Measurements from ENCODE around the gene SMPD4. TPM values are rescaled to one million over a fixed set of nuclear protein-coding genes. Genes with fewer than 3 reads are reported as not detected.
A peak's percentile ranks its signal among the peaks of the same experiment; 100 is the strongest.
"Not testable (repeated sequence)": the region's sequence is repeated elsewhere in the genome, so short reads cannot be mapped to it uniquely, and the experiment has no call there.

Gene SMPD4
- polyA plus RNA-seq, 3 donors = 10.5 to 34.6 (median 14.2) TPM

DNA sequence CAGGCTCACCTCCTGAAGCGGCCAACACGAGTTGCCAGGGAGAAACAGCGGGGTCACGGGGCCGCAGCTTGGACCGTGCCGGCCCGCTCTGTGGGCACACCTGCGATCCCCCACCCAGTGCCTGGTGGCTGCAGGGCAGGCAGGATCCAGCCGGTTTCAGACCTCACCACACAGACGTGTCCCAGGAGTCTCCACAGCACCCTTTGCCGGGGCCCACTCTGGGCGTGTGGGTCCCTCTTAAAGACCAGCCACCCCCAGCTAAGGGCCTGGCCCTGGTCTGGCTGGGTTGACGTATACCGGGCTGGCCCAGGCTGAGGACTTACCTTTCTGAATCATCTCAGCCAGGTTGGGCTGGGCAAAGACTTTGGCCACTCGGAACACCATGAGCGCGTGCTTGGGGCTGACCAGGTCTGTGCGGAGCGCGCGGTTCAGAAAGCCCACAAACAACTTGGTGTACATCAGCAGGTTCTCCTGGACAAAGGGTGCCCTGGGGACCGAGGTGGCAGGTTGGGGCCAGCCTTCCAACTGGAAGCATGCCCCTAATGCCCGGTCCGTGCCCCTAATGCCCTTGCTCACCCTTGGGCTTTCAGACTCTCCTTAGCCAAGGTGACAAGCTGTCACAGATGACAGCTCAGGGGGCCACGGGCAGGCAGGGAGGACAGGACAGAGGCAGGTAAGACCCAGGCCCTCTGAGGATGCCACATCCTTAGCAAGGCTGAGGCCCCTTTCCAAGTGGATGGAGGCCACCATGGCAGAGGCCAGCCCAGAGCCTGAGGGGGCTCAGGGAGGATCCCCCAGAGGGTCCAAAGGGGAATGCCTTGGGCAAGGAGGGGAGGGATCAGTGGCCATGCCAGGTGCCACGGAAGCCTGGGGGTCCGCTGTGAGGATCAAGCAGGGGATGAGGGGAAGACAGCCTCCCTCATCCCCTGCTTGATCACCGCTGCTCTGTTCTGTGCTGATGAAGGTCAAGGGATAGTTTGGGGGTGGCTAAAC, 26.3 kb downstream of the SMPD4 start:
- Histone ChIP-seq H3K27me3 (ENCODE audit: control insufficient read depth in 2 of 2, insufficient read depth in 2 of 2, low read length in 2 of 2) (no peaks in the 10 kb centered on the region), H3K4me1 (ENCODE audit: control insufficient read depth in 1 of 2, insufficient read depth in 2 of 2, low read length in 2 of 2) (no peaks in the 10 kb centered on the region), H3K4me3 (replicated peaks in 1 of 3; ENCODE audit: low read depth in 2 of 3, low read length in 3 of 3) (no peak overlapping the region), H3K4me2 (replicated peaks; ENCODE audit: extremely low read depth, low read length, poor library complexity, severe bottlenecking) (no peak overlapping the region), H3K9ac (ENCODE audit: insufficient read depth, low read length, poor library complexity, severe bottlenecking) (no peak overlapping the region), H3K36me3 (replicated peaks in 1 of 2; ENCODE audit: control insufficient read depth in 1 of 2, insufficient read depth in 2 of 2, low read length in 2 of 2) (peaks cover 48 to 55% of the 10 kb centered on the region in 2 donors), H3K27ac (ENCODE audit: low read depth in 1 of 2, low read length in 2 of 2) (no peak overlapping the region), H4K20me1 (ENCODE audit: insufficient read depth, low read length) (no peaks in the 10 kb centered on the region), H3K9me3 (replicated peaks in 1 of 2; ENCODE audit: control insufficient read depth in 1 of 2, insufficient read depth in 1 of 2, low read length in 2 of 2) (no peaks in the 10 kb centered on the region), H3K79me2 (ENCODE audit: insufficient read depth, low read length) (no peaks in the 10 kb centered on the region), H2AFZ (ENCODE audit: insufficient read depth, low read depth, low read length, poor library complexity, severe bottlenecking) (no peak overlapping the region)
- no peak for DNase-seq
- intact Hi-C loops (cut with micrococcal nuclease) = no loop called here
- no peak overlapping the region for H3K4me3 Mint-ChIP-seq
- no peaks in the 10 kb centered on the region for H3K9me3 Mint-ChIP-seq
- peaks cover 6% of the 10 kb centered on the region for H3K4me1 Mint-ChIP-seq
- peaks cover 33 to 83% of the 10 kb centered on the region in 2 donors for H3K36me3 Mint-ChIP-seq
- 98% methylated on average over 27 of the region's 29 CpGs for WGBS (ENCODE audit: insufficient coverage)
- peaks cover 0 to 3% (median 1%) of the 10 kb centered on the region in 3 donors for H3K27me3 Mint-ChIP-seq (ENCODE audit: low read depth in 3 of 3)
- peak overlapping the region in 1 of 7 donors; percentile 61 for H3K27ac Mint-ChIP-seq
- TF ChIP-seq, protein P1, sequence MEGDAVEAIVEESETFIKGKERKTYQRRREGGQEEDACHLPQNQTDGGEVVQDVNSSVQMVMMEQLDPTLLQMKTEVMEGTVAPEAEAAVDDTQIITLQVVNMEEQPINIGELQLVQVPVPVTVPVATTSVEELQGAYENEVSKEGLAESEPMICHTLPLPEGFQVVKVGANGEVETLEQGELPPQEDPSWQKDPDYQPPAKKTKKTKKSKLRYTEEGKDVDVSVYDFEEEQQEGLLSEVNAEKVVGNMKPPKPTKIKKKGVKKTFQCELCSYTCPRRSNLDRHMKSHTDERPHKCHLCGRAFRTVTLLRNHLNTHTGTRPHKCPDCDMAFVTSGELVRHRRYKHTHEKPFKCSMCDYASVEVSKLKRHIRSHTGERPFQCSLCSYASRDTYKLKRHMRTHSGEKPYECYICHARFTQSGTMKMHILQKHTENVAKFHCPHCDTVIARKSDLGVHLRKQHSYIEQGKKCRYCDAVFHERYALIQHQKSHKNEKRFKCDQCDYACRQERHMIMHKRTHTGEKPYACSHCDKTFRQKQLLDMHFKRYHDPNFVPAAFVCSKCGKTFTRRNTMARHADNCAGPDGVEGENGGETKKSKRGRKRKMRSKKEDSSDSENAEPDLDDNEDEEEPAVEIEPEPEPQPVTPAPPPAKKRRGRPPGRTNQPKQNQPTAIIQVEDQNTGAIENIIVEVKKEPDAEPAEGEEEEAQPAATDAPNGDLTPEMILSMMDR (IDR thresholded peaks at IDR 0.05) = no peak

DNA sequence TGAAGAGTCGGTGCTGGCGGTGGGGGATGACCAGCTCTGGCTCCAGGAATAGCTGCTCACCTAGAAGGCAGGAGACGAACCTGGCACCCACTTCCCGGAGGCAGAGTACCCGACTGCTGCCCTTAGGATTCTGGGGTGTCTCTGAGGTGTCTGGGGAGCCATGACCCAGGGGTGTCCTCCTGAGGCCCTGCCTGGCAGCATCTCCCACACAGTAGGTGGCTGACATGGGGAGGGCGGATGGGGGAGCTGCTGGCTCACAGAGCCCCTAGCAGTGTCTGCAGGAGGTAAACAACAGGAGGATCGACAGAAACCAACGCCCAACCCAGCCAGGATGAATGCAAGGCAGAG, 27.0 kb downstream of the SMPD4 start:
- 96% methylated on average over 4 of the region's 8 CpGs for WGBS (ENCODE audit: insufficient coverage)
- H3K9me3 Mint-ChIP-seq; H4K20me1 ChIP-seq (ENCODE audit: insufficient read depth, low read length); H3K27ac Mint-ChIP-seq; H3K27me3 ChIP-seq (ENCODE audit: control insufficient read depth in 2 of 2, insufficient read depth in 2 of 2, low read length in 2 of 2); H3K9ac ChIP-seq (ENCODE audit: insufficient read depth, low read length, poor library complexity, severe bottlenecking); H3K27ac ChIP-seq (ENCODE audit: low read depth in 1 of 2, low read length in 2 of 2); H3K4me1 ChIP-seq (ENCODE audit: control insufficient read depth in 1 of 2, insufficient read depth in 2 of 2, low read length in 2 of 2); H3K4me3 Mint-ChIP-seq; DNase-seq; H3K27me3 Mint-ChIP-seq (ENCODE audit: low read depth in 3 of 3); H3K4me2 ChIP-seq (replicated peaks; ENCODE audit: extremely low read depth, low read length, poor library complexity, severe bottlenecking); H3K79me2 ChIP-seq (ENCODE audit: insufficient read depth, low read length); intact Hi-C loops (cut with micrococcal nuclease); H3K4me3 ChIP-seq (replicated peaks in 1 of 3; ENCODE audit: low read depth in 2 of 3, low read length in 3 of 3); H3K9me3 ChIP-seq (replicated peaks in 1 of 2; ENCODE audit: control insufficient read depth in 1 of 2, insufficient read depth in 1 of 2, low read length in 2 of 2); H2AFZ ChIP-seq (ENCODE audit: insufficient read depth, low read depth, low read length, poor library complexity, severe bottlenecking); H3K4me1 Mint-ChIP-seq: not testable (repeated sequence)
- H3K36me3 Mint-ChIP-seq = peaks cover 28 to 76% of the 10 kb centered on the region in 2 donors
- H3K36me3 ChIP-seq (replicated peaks in 1 of 2; ENCODE audit: control insufficient read depth in 1 of 2, insufficient read depth in 2 of 2, low read length in 2 of 2) = peaks cover 41 to 49% of the 10 kb centered on the region in 2 donors

DNA sequence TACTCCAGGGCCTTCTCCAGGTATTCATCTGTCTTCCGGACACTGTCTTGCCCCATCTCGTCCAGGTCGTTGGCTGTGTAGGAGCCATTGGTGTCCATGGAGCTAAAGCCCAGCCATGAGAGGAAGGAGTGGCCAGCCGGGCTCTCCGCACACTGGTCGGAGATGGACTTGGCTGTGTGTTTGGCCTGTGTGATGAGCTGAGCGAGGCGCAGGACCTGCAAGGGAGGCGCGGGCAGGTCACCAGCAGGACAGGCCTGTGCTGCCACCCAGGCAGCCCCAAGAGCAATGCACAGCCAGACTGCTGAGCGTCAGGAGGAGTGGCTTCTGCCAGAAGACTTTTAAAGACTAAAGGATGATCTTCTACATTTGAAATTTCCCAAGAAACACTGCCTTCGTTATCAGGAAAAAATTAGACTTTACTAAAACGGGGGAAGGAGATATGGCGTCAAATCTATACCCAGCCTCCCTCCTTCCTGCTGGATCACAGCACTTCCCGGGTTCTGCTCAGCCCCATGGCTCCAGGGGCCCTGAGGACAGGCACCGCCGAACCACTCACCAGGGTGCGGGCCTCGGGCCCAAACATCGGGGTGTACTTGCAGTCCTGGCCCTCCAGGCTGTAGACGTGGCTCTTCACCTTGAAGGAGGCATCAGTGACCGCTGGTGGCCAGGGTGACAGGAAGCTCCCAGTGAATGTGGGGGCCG, 27.5 kb downstream of the SMPD4 start:
- H3K4me2 ChIP-seq (replicated peaks; ENCODE audit: extremely low read depth, low read length, poor library complexity, severe bottlenecking); H3K9me3 Mint-ChIP-seq; H3K4me3 Mint-ChIP-seq; intact Hi-C loops (cut with micrococcal nuclease); H3K9ac ChIP-seq (ENCODE audit: insufficient read depth, low read length, poor library complexity, severe bottlenecking); H3K27ac ChIP-seq (ENCODE audit: low read depth in 1 of 2, low read length in 2 of 2); H3K27me3 Mint-ChIP-seq (ENCODE audit: low read depth in 3 of 3); H4K20me1 ChIP-seq (ENCODE audit: insufficient read depth, low read length); H3K4me3 ChIP-seq (replicated peaks in 1 of 3; ENCODE audit: low read depth in 2 of 3, low read length in 3 of 3); H3K27me3 ChIP-seq (ENCODE audit: control insufficient read depth in 2 of 2, insufficient read depth in 2 of 2, low read length in 2 of 2); H3K4me1 Mint-ChIP-seq; H2AFZ ChIP-seq (ENCODE audit: insufficient read depth, low read depth, low read length, poor library complexity, severe bottlenecking); H3K79me2 ChIP-seq (ENCODE audit: insufficient read depth, low read length); H3K4me1 ChIP-seq (ENCODE audit: control insufficient read depth in 1 of 2, insufficient read depth in 2 of 2, low read length in 2 of 2); DNase-seq; H3K9me3 ChIP-seq (replicated peaks in 1 of 2; ENCODE audit: control insufficient read depth in 1 of 2, insufficient read depth in 1 of 2, low read length in 2 of 2): not testable (repeated sequence)
- peak overlapping the region in 2 of 7 donors; percentile 33 to 49 for H3K27ac Mint-ChIP-seq
- H3K36me3 ChIP-seq (replicated peaks in 1 of 2; ENCODE audit: control insufficient read depth in 1 of 2, insufficient read depth in 2 of 2, low read length in 2 of 2) = peaks cover 40 to 44% of the 10 kb centered on the region in 2 donors
- peaks cover 26 to 71% of the 10 kb centered on the region in 2 donors for H3K36me3 Mint-ChIP-seq
- no CpG with 5 or more reads among the region's 23 CpGs for WGBS (ENCODE audit: insufficient coverage)

Data from CD14-positive monocyte (primary cell).